ENCODE measurements around the gene TUBA4B.

The TUBA4B gene

GRCh38 chr2:219252900-219253752 lies at the start of gene TUBA4B:
Gene TUBA4B (plus strand): TSS chr2:219253243. CDS start chr2:219253408, 165 bp downstream.
- DNase-seq, result peak; percentile 75

GRCh38 chr2:219204425-219205164 lies 48.4 kb upstream of the TUBA4B start:
- DNase-seq, result no peak

- no peak for DNase-seq
Measured at GRCh38 chr2:219205165-219205538, 47.9 kb upstream of the TUBA4B start.

GRCh38 chr2:219205981-219206327 lies 47.1 kb upstream of the TUBA4B start:
- no peak for DNase-seq

- DNase-seq, result peak; percentile 96
Measured at GRCh38 chr2:219206328-219207133, 46.5 kb upstream of the TUBA4B start, which contains the start of gene ZFAND2B. Gene ZFAND2B (plus strand): TSS chr2:219206782. CDS start chr2:219206988, 206 bp downstream.

- no peak for DNase-seq
Measured at GRCh38 chr2:219207134-219207883, 45.7 kb upstream of the TUBA4B start.

- DNase-seq, result no peak
Measured at GRCh38 chr2:219207884-219208740, 44.9 kb upstream of the TUBA4B start.

- DNase-seq, result no peak
Measured at GRCh38 chr2:219209236-219210195, 43.5 kb upstream of the TUBA4B start.

GRCh38 chr2:219210196-219210885 lies 42.7 kb upstream of the TUBA4B start:
- DNase-seq, result no peak

- no peak for DNase-seq
Measured at GRCh38 chr2:219210886-219211362, 42.1 kb upstream of the TUBA4B start.

GRCh38 chr2:219213026-219213415 lies 40.0 kb upstream of the TUBA4B start:
- DNase-seq, result no peak

- no peak for DNase-seq
Measured at GRCh38 chr2:219213486-219214071, 39.5 kb upstream of the TUBA4B start.

GRCh38 chr2:219214141-219214540 lies 38.9 kb upstream of the TUBA4B start:
- DNase-seq, result no peak

GRCh38 chr2:219214786-219215185 lies 38.3 kb upstream of the TUBA4B start:
- DNase-seq, result no peak

- DNase-seq, result no peak
Measured at GRCh38 chr2:219215871-219216534, 37.0 kb upstream of the TUBA4B start.

- no peak for DNase-seq
Measured at GRCh38 chr2:219216535-219216915, 36.5 kb upstream of the TUBA4B start.

- DNase-seq, result peak; percentile 50
Measured at GRCh38 chr2:219218217-219218731, 34.8 kb upstream of the TUBA4B start.
